A673 (cell line): Measurements from ENCODE around the gene SRPX. TPM values are rescaled to one million over a fixed set of nuclear protein-coding genes. Genes with fewer than 3 reads are reported as not detected.

Source experiments
- BruUV-seq: library from RNA; stranded (reverse); fragments of 400-500 nt; replicated peaks from 2 replicates; lab custom pipeline; 2021; lab: Mats Ljungman, UMichigan
- CTCF ChIA-PET: fragments of 300-600 bp; sonication (Branson Sonifier 250); formaldehyde crosslinking; loops from one replicate; lab custom pipeline; 2022; ENCODE audit warnings: antibody characterized with exemption; lab: Charles Lee
- POLR2A ChIA-PET: fragments of 300-600 bp; sonication (Branson Sonifier 250); formaldehyde crosslinking; loops from one replicate; lab custom pipeline; 2022; ENCODE audit warnings: antibody characterized with exemption; ENCODE audit not compliant: low non-redundant PET; lab: Charles Lee
- DNase-seq: peaks from one replicate; pipeline ENCODE4 v3.0.0-alpha.2; 2015; ENCODE audit warnings: low spot score
- H3K27ac ChIP-seq: fragments of 200-600 bp; sonication (generic); 2 replicates; pipeline ENCODE4 v1.5.1; 2016; ENCODE audit warnings: mixed run types, low read depth, mild to moderate bottlenecking, mixed read lengths, antibody characterized with exemption, low read length; ENCODE audit not compliant: poor library complexity, severe bottlenecking
- H3K27me3 ChIP-seq: fragments of 200-600 bp; sonication (generic); replicated peaks from 2 replicates; pipeline ENCODE4 v1.6.1; 2017; ENCODE audit warnings: mixed run types, low read depth, mild to moderate bottlenecking, mixed read lengths, antibody characterized with exemption, low read length; ENCODE audit not compliant: insufficient read depth, poor library complexity
- H3K36me3 ChIP-seq: fragments of 200-600 bp; sonication (generic); 2 replicates; pipeline ENCODE4 v1.6.1; 2016; ENCODE audit warnings: mixed run types, mild to moderate bottlenecking, mixed read lengths, antibody characterized with exemption, low read length; ENCODE audit not compliant: insufficient read depth, poor library complexity, severe bottlenecking
- H3K4me1 ChIP-seq: fragments of 200-600 bp; sonication (generic); 2 replicates; pipeline ENCODE4 v1.6.1; 2017; ENCODE audit warnings: mixed run types, mild to moderate bottlenecking, mixed read lengths, antibody characterized with exemption, low read length; ENCODE audit not compliant: insufficient read depth, poor library complexity, severe bottlenecking
- H3K4me3 ChIP-seq: fragments of 200-600 bp; sonication (generic); 2 replicates; pipeline ENCODE4 v1.5.1; 2016; ENCODE audit warnings: low read depth, mixed run types, mild to moderate bottlenecking, mixed read lengths, low read length; ENCODE audit not compliant: poor library complexity, severe bottlenecking
- H3K9me3 ChIP-seq: fragments of 200-600 bp; sonication (generic); 2 replicates; pipeline ENCODE4 v1.6.1; 2016; ENCODE audit warnings: mixed run types, low read depth, mild to moderate bottlenecking, mixed read lengths, antibody characterized with exemption, low read length; ENCODE audit not compliant: poor library complexity, severe bottlenecking
- CTCF ChIP-seq: fragments of 300-800, 200-600 bp; sonication (generic); conservative IDR thresholded peaks from 2 replicates; pipeline ENCODE4 v1.5.1; 2017; ENCODE audit warnings: low read depth, mild to moderate bottlenecking, antibody characterized with exemption, low read length, moderate library complexity, mixed read lengths
- EZH2 ChIP-seq: fragments of 200-600 bp; sonication (generic); IDR thresholded peaks from 2 replicates; pipeline ENCODE4 v1.6.1; 2017; ENCODE audit warnings: borderline replicate concordance, low read depth, mild to moderate bottlenecking, mixed read lengths, antibody characterized with exemption, low read length; ENCODE audit not compliant: poor library complexity, severe bottlenecking
- intact Hi-C: fragments of 100-400 bp; cut with micrococcal nuclease; formaldehyde crosslinking; loops from one replicate; pipeline ENCODE4 v1.10.0; 2022; ENCODE audit not compliant: unreplicated experiment
- total RNA-seq: library from RNA; stranded (reverse); gene quantifications from 2 replicates; pipeline ENCODE4 v1.2.3, GENCODE V29; 2021

The SRPX gene
- total RNA-seq, 1 experiment from 2014 or later = 1.1 TPM

GRCh38 chrX:38249965-38250364 lies 29.3 kb upstream of the SRPX start:
- H3K36me3 ChIP-seq = no peaks in the 10 kb centered on the region
- TF ChIP-seq EZH2 (no peak), CTCF (no peak)
- H3K4me1 ChIP-seq = no peaks in the 10 kb centered on the region
- H3K27me3 ChIP-seq = no peaks in the 10 kb centered on the region
- H3K9me3 ChIP-seq = no peaks in the 10 kb centered on the region
- no peak overlapping the region for H3K27ac ChIP-seq
- no peak overlapping the region for H3K4me3 ChIP-seq
- intact Hi-C loops = no loop called here
- POLR2A ChIA-PET = no interaction called here
- CTCF ChIA-PET = no interaction called here
- no peak for DNase-seq
- no TSS peak for BruUV-seq

- CTCF ChIA-PET = no interaction called here
- no peak overlapping the region for H3K27ac ChIP-seq
- no TSS peak for BruUV-seq
Observed at GRCh38 chrX:38247051-38247450, 26.4 kb upstream of the SRPX start.

GRCh38 chrX:38240541-38240940 lies 19.9 kb upstream of the SRPX start:
- Histone ChIP-seq H3K4me3 (no peak overlapping the region), H3K9me3 (no peaks in the 10 kb centered on the region), H3K27ac (no peak overlapping the region), H3K4me1 (no peaks in the 10 kb centered on the region), H3K36me3 (no peaks in the 10 kb centered on the region), H3K27me3 (no peaks in the 10 kb centered on the region)
- no peak for DNase-seq
- ChIA-PET CTCF (no interaction called here), POLR2A (no interaction called here)
- no TSS peak for BruUV-seq
- intact Hi-C loops = no loop called here
- TF ChIP-seq CTCF = no peak
- no peak for TF ChIP-seq EZH2

More at GRCh38 chrX:38247051-38247450, 26.4 kb upstream of the SRPX start:
- DNase-seq = no peak
- intact Hi-C loops = no loop called here
- H3K27me3 ChIP-seq = no peaks in the 10 kb centered on the region
- no peaks in the 10 kb centered on the region for H3K36me3 ChIP-seq
- H3K4me1 ChIP-seq = no peaks in the 10 kb centered on the region
- H3K4me3 ChIP-seq = no peak overlapping the region
- no peaks in the 10 kb centered on the region for H3K9me3 ChIP-seq
- TF ChIP-seq CTCF = no peak
- TF ChIP-seq EZH2 = no peak
- POLR2A ChIA-PET = no interaction called here
